Left hindlimb (tissue), 1 donor: ENCODE measurements around the gene URI1.
"Not testable (repeated sequence)": the region's sequence is repeated elsewhere in the genome, so short reads cannot be mapped to it uniquely, and the experiment has no call there.

ENCODE experiments used
- DNase-seq: peaks from one replicate; pipeline ENCODE4 v3.0.0-alpha.2; 2018

The URI1 gene

GRCh38 chr19:29942404-29943261 lies 594 bp downstream of the URI1 start:
- DNase-seq = peak; percentile 67

GRCh38 chr19:29943615-29944014 lies 1.6 kb downstream of the URI1 start:
- no peak for DNase-seq

- no peak for DNase-seq
Measured at GRCh38 chr19:29944390-29945012, 2.5 kb downstream of the URI1 start.

GRCh38 chr19:29945017-29945416 lies 3.0 kb downstream of the URI1 start:
- DNase-seq = no peak

- no peak for DNase-seq
Measured at GRCh38 chr19:29945433-29945832, 3.4 kb downstream of the URI1 start.

- DNase-seq = no peak
Measured at GRCh38 chr19:29946645-29947044, 4.6 kb downstream of the URI1 start.

- DNase-seq = no peak
Measured at GRCh38 chr19:29947871-29948270, 5.8 kb downstream of the URI1 start.

GRCh38 chr19:29948759-29949470 lies 6.9 kb downstream of the URI1 start:
- not testable (repeated sequence) for DNase-seq

- DNase-seq = no peak
Measured at GRCh38 chr19:29952177-29952576, 10.1 kb downstream of the URI1 start.

- no peak for DNase-seq
Measured at GRCh38 chr19:29952646-29953045, 10.6 kb downstream of the URI1 start.

- no peak for DNase-seq
Measured at GRCh38 chr19:29953352-29954247, 11.6 kb downstream of the URI1 start.

GRCh38 chr19:29956855-29957254 lies 14.8 kb downstream of the URI1 start:
- no peak for DNase-seq

- no peak for DNase-seq
Measured at GRCh38 chr19:29961311-29961710, 19.3 kb downstream of the URI1 start.

GRCh38 chr19:29962793-29963192 lies 20.8 kb downstream of the URI1 start:
- DNase-seq = no peak

- no peak for DNase-seq
Measured at GRCh38 chr19:29963576-29963975, 21.5 kb downstream of the URI1 start.

GRCh38 chr19:29964171-29964570 lies 22.1 kb downstream of the URI1 start:
- no peak for DNase-seq

- no peak for DNase-seq
Measured at GRCh38 chr19:29965492-29965891, 23.5 kb downstream of the URI1 start.

GRCh38 chr19:29966142-29966541 lies 24.1 kb downstream of the URI1 start:
- DNase-seq = not testable (repeated sequence)

- no peak for DNase-seq
Measured at GRCh38 chr19:29966588-29967249, 24.7 kb downstream of the URI1 start.

- DNase-seq = no peak
Measured at GRCh38 chr19:29967623-29968022, 25.6 kb downstream of the URI1 start.

- DNase-seq = no peak
Measured at GRCh38 chr19:29969891-29970290, 27.9 kb downstream of the URI1 start.

- DNase-seq = no peak
Measured at GRCh38 chr19:29971002-29971401, 29.0 kb downstream of the URI1 start.
